Activated CD4-positive, alpha-beta memory T cell treated with anti-CD3 and anti-CD28 coated beads for 36 hours (primary cell): Measurements from ENCODE around the gene CCDC6. TPM values are rescaled to one million over a fixed set of nuclear protein-coding genes. Genes with fewer than 3 reads are reported as not detected.

Source experiments
- CTCF ChIA-PET: fragments of 350-600 bp; sonication (Branson Sonifier 250); formaldehyde crosslinking; loops from one replicate; lab custom pipeline; 2021; ENCODE audit warnings: antibody characterized with exemption, inconsistent platforms; lab: Charles Lee
- POLR2A ChIA-PET: fragments of 350-600 bp; sonication (Branson Sonifier 250); formaldehyde crosslinking; loops from one replicate; lab custom pipeline; 2021; ENCODE audit warnings: antibody characterized with exemption; lab: Charles Lee
- DNase-seq: peaks from one replicate; pipeline ENCODE4 v3.0.0-alpha.2; 2020
- H3K27ac Mint-ChIP-seq: one replicate; pipeline ENCODE4 v1.8.0; 2021; ENCODE audit warnings: mixed read lengths
- H3K27me3 Mint-ChIP-seq: one replicate; pipeline ENCODE4 v1.8.0; 2021; ENCODE audit warnings: mixed read lengths
- H3K36me3 Mint-ChIP-seq: one replicate; pipeline ENCODE4 v1.8.0; 2021; ENCODE audit warnings: mixed read lengths
- H3K4me1 Mint-ChIP-seq: one replicate; pipeline ENCODE4 v1.8.0; 2021; ENCODE audit warnings: low read depth, mixed read lengths
- H3K4me3 Mint-ChIP-seq: one replicate; pipeline ENCODE4 v1.8.0; 2021; ENCODE audit warnings: mild to moderate bottlenecking, mixed read lengths
- H3K9me3 Mint-ChIP-seq: one replicate; pipeline ENCODE4 v1.8.0; 2021; ENCODE audit warnings: mixed read lengths
- intact Hi-C: fragments of 100-400 bp; cut with micrococcal nuclease; formaldehyde crosslinking; loops from one replicate; pipeline ENCODE4 v1.15.1; 2023
- total RNA-seq, 2 experiments: library from RNA; stranded (reverse); gene quantifications; one replicate each; pipeline ENCODE4 v1.2.3, GENCODE V29; 2021

Gene CCDC6
- total RNA-seq, 2 experiments from 2014 or later: 49.1 to 51.5 TPM

DNA sequence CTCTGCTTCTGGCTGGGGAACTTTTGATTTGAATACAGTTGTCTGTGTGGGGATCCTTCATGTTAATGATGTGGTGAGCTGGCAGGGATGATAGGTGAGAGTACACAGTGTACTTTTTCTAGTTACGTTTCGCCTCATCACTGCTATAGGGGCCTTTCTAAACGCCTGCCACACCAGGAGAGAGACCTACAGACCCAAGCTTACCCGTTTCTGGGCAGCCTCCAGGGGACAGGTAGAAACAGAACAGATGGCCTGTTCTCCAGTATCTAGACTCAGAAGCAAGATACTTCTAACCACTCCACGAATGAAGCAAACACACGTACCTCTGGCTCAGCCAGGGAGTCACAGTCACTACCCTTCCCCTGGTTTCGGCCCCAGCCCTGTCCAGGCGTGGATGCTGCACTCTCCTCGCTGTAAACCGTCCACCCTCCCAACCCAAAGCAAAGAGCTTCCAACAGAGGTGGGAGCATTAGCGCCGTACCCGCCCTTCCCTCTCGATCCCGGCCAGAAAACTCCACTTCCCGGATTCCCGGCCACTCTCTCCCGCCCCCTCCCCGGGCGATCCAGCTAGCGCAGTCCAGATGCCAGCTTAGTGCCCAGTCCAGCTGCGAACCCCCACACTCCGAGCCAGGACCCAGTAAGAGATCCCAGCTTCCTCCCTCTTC lies 1.2 kb downstream of the CCDC6 start:
- Mint-ChIP-seq H3K4me3 (peak overlapping the region; percentile 91), H3K4me1 (peaks cover 68% of the 10 kb centered on the region), H3K9me3 (no peaks in the 10 kb centered on the region), H3K36me3 (peaks cover 34% of the 10 kb centered on the region), H3K27me3 (no peaks in the 10 kb centered on the region), H3K27ac (peak overlapping the region; percentile 96)
- peak; percentile 80 for DNase-seq
- POLR2A ChIA-PET: interaction anchor here (0.8 to 4.6 kb wide), 16 partner anchors 10 to 873 kb away, joined by 3 to 47 read pairs (median 4); partner anchors contain the start of genes CDK1 and SLC16A9
- CTCF ChIA-PET: interaction anchor here (0.8 to 5.5 kb wide), 10 partner anchors 17 to 279 kb away, joined by 3 to 69 read pairs (median 5); no protein-coding TSS in a partner anchor
- intact Hi-C loops: loop anchor here (1.0 to 10.0 kb wide), 9 partner anchors 18 to 2000 kb away; partner anchors contain the start of genes ARID5B, CDK1, SLC16A9 and TFAM

DNA sequence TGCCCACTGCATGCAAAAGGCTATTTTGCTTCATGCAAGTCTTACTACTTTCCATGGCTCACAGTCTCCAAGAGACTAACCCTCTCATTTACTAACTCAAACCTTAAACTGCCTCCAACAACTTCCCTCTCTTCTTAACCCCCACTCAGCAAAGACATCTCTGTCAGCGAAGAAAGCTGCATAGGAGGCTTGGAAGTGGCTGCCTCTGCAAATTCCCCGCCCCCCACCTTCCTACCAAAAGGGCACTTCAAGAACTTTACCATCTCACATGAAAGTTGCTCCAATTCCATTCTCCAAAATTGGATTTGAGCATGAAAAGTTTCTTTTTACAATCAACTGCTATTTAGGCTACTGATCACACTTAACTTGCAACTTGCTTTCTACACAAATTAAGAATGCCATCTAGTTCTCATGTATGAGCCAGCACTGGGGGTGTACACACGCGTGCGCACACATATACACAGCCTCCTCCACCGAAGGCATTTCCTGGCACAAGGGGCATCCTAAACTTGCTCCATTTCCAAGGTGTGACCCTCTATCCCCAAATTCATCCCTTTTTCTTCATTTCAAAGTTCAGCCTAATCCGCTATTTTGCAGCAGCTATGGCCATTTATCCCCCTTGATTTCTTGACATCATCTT lies 1.8 kb downstream of the CCDC6 start:
- ChIA-PET POLR2A (interaction anchor here (0.8 to 4.6 kb wide), 11 partner anchors 9 to 76 kb away, joined by 3 to 47 read pairs (median 6); no protein-coding TSS in a partner anchor), CTCF (interaction anchor here (0.8 to 5.5 kb wide), 7 partner anchors 16 to 278 kb away, joined by 3 to 69 read pairs (median 5); no protein-coding TSS in a partner anchor)
- H3K36me3 Mint-ChIP-seq: peaks cover 38% of the 10 kb centered on the region
- H3K27ac Mint-ChIP-seq: peak overlapping the region; percentile 96
- no peak for DNase-seq
- intact Hi-C loops: loop anchor here (1.0 to 10.0 kb wide), 9 partner anchors 17 to 2000 kb away; partner anchors contain the start of genes ARID5B, CDK1, SLC16A9 and TFAM
- no peaks in the 10 kb centered on the region for H3K27me3 Mint-ChIP-seq
- H3K9me3 Mint-ChIP-seq: no peaks in the 10 kb centered on the region
- H3K4me3 Mint-ChIP-seq: peak overlapping the region; percentile 91
- H3K4me1 Mint-ChIP-seq: peaks cover 71% of the 10 kb centered on the region

DNA sequence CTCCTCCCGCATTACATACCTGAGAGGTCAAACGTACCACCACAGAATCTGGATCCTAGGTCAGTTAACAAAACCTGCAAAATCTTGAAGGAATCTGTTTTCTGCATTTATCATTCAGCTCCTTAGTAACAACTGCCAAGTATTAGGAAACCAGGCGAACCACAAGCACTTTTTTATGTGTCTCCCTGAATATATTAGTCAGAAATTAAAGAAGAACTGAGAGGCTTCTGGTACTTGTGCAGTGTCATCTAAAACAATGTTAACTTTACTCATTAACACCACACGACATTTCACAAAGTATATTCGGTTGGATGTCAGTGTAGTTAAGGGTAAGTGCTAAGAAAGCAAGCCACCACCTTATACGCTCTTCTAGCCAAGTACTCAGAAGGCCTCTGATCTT lies 2.5 kb downstream of the CCDC6 start:
- CTCF ChIA-PET: interaction anchor here (1.1 kb wide), 1 partner anchor 39 kb away, joined by 3 read pairs; no protein-coding TSS in a partner anchor
- H3K27me3 Mint-ChIP-seq: no peaks in the 10 kb centered on the region
- intact Hi-C loops: loop anchor here (2.0 to 10.0 kb wide), 3 partner anchors 195 to 2001 kb away; partner anchors contain the start of genes ARID5B and SLC16A9
- no peaks in the 10 kb centered on the region for H3K9me3 Mint-ChIP-seq
- peak overlapping the region; percentile 91 for H3K4me3 Mint-ChIP-seq
- POLR2A ChIA-PET: interaction anchor here (0.7 to 0.9 kb wide), 3 partner anchors 16 to 19 kb away, joined by 3 to 4 read pairs (median 4); no protein-coding TSS in a partner anchor
- peak overlapping the region; percentile 96 for H3K27ac Mint-ChIP-seq
- peaks cover 39% of the 10 kb centered on the region for H3K36me3 Mint-ChIP-seq
- no peak for DNase-seq
- H3K4me1 Mint-ChIP-seq: peaks cover 75% of the 10 kb centered on the region

DNA sequence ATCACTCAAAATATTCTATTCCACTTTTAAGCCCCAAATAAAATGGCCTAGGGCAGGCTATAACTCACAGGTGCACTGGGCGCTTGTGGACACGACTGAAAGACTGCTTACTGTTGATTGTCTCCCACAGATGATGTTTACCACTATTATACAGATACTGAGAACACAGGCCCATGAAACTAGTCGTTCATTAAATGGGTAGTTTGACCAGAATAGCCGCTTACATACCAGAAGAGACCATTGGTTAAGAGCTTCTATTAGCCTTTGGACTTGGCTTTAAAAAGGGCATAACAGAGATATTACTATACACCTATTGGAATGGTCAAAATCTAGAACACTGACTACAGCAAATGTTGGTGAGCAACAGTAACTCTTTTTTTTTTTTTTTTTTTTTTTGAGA lies 4.3 kb downstream of the CCDC6 start:
- intact Hi-C loops: loop anchor here (10.0 kb wide), 2 partner anchors 763 to 2003 kb away; partner anchors contain the start of gene ARID5B
- POLR2A ChIA-PET: interaction anchor here (0.5 to 1.9 kb wide), 2 partner anchors 14 to 36 kb away, joined by 3 to 6 read pairs; no protein-coding TSS in a partner anchor
- CTCF ChIA-PET: interaction anchor here (0.7 to 1.3 kb wide), 2 partner anchors 29 to 37 kb away, joined by 3 read pairs; no protein-coding TSS in a partner anchor
- H3K9me3 Mint-ChIP-seq: no peaks in the 10 kb centered on the region
- peaks cover 71% of the 10 kb centered on the region for H3K4me1 Mint-ChIP-seq
- H3K36me3 Mint-ChIP-seq: peaks cover 39% of the 10 kb centered on the region
- no peaks in the 10 kb centered on the region for H3K27me3 Mint-ChIP-seq
- DNase-seq: no peak
- no peak overlapping the region for H3K27ac Mint-ChIP-seq
- H3K4me3 Mint-ChIP-seq: no peak overlapping the region

DNA sequence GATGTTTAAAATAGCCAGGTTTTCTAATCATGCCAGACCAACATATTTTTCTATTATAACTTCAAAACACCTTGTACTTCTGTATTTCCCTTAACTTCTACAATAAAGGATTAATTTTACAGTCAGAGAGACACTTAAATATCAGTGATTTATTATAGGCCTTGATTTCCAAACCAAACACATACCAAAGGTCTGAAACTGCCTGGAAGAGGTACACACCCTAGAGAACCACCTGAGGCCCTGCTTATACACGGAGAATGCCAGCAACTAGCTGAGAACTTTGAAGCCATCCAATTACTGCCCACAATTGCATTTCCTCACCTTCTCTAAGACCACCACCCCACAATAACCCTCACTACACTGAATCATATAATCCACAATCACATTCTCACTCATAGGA lies 4.9 kb downstream of the CCDC6 start:
- peaks cover 39% of the 10 kb centered on the region for H3K36me3 Mint-ChIP-seq
- ChIA-PET POLR2A (interaction anchor here (1.9 kb wide), 1 partner anchor 14 kb away, joined by 6 read pairs; no protein-coding TSS in a partner anchor), CTCF (interaction anchor here (0.7 to 1.3 kb wide), 2 partner anchors 28 to 37 kb away, joined by 3 read pairs; no protein-coding TSS in a partner anchor)
- peaks cover 73% of the 10 kb centered on the region for H3K4me1 Mint-ChIP-seq
- no peaks in the 10 kb centered on the region for H3K9me3 Mint-ChIP-seq
- H3K27me3 Mint-ChIP-seq: no peaks in the 10 kb centered on the region
- intact Hi-C loops: loop anchor here (10.0 kb wide), 2 partner anchors 763 to 2003 kb away; partner anchors contain the start of gene ARID5B
- no peak overlapping the region for H3K27ac Mint-ChIP-seq
- no peak for DNase-seq
- no peak overlapping the region for H3K4me3 Mint-ChIP-seq

DNA sequence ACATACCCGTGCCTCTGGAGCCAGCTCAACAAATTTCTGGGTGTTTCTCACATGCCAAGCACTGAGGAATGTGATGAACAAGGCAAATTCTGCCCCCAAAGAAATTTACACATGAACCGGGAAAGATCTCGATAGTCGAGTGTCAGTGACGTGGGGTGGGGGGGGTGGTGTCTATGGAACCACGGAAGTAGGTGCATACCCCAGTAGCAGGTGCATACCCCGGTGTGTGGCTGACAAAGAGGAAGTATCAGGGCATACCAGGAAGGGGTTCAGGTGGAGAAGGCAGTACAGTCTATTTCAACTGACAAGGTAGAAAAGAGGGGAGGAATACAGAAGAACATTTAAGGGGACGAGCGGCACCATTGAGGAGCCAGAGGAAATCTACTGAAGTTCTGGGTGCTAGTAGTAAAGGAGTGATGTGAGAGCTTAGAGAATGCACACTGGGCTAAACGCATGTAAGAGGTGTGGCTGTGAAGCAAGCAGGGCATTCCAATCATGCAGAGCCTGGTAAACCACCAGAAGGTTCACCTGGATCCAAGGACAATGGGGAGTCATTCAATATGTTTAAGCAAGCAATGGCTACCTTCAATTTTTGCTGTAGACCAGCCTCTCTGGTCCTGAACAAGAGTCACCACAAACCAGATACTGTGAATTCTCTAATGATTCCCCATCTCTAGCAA lies 6.2 kb downstream of the CCDC6 start:
- no peak for DNase-seq
- Mint-ChIP-seq H3K9me3 (no peaks in the 10 kb centered on the region), H3K27me3 (no peaks in the 10 kb centered on the region), H3K36me3 (peaks cover 36% of the 10 kb centered on the region), H3K4me1 (peaks cover 84% of the 10 kb centered on the region), H3K4me3 (no peak overlapping the region), H3K27ac (no peak overlapping the region)
- intact Hi-C loops: loop anchor here (10.0 kb wide), 2 partner anchors 765 to 2005 kb away; partner anchors contain the start of gene ARID5B
- ChIA-PET CTCF (no interaction called here), POLR2A (interaction anchor here (1.9 kb wide), 1 partner anchor 12 kb away, joined by 6 read pairs; no protein-coding TSS in a partner anchor)

DNA sequence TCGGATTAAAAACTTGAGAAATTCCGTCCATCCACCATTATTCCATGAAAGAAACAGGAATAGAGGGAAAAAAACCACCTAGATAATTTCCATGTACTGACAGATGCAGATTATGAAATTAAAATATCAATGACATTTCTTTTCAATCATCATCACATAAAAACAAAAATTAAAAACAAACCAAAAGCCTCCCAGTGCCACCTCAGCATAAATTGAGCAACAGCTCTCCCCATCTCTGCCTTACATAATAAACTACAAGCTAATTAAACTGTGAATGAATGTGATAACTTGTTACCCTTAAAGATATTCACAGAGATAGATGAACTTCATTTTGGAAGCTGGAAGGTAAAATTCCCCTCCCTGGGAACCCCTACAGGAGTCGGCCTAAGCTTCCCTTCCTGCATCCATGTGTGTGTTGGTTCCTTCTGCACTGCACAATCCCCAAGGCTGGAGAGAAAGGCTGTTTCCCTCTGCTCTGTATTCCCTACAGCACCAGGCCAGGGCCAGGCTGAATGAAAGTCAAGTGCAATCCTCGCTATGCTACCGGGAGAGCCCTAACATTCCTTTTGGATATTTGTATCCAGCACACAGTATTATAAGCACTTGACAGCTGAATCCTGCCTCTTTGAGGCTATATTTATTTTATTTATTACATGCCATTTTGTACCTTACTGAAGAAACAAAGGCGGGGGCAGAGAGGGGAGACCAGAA lies 8.1 kb downstream of the CCDC6 start:
- intact Hi-C loops: no loop called here
- Mint-ChIP-seq H3K27me3 (no peaks in the 10 kb centered on the region), H3K36me3 (peaks cover 26% of the 10 kb centered on the region), H3K27ac (no peak overlapping the region), H3K4me1 (peaks cover 80% of the 10 kb centered on the region), H3K4me3 (no peak overlapping the region), H3K9me3 (no peaks in the 10 kb centered on the region)
- DNase-seq: no peak
- ChIA-PET CTCF (interaction anchor here (1.0 kb wide), 1 partner anchor 8 kb away, joined by 3 read pairs; the partner anchor contains the start of gene CCDC6), POLR2A (interaction anchor here (1.4 kb wide), 1 partner anchor 19 kb away, joined by 4 read pairs; no protein-coding TSS in a partner anchor)

DNA sequence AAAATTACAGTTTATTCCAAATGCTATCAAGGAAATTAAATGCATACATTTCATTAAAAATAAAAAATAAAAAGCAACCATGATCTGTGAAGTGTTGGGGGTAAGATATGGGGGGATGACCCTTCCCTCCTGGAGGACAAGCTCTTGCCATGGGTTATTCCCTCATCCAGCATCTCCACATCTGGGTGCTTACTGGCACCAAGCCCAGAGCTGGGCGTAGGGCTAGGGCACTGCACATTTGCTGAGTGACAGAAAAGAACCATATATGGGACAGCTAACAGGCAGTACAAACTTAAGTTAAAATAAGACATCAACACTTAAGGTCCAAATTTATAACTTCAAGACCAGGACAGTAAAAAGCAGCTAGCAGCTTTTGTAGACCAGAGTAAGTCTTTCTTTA lies 10.2 kb downstream of the CCDC6 start:
- CTCF ChIA-PET: interaction anchor here (1.3 to 1.6 kb wide), 2 partner anchors 15 to 31 kb away, joined by 3 to 6 read pairs; no protein-coding TSS in a partner anchor
- Mint-ChIP-seq H3K4me3 (no peak overlapping the region), H3K36me3 (peaks cover 10% of the 10 kb centered on the region), H3K27ac (no peak overlapping the region), H3K27me3 (no peaks in the 10 kb centered on the region), H3K4me1 (peaks cover 81% of the 10 kb centered on the region), H3K9me3 (no peaks in the 10 kb centered on the region)
- DNase-seq: no peak
- intact Hi-C loops: no loop called here
- POLR2A ChIA-PET: no interaction called here

DNA sequence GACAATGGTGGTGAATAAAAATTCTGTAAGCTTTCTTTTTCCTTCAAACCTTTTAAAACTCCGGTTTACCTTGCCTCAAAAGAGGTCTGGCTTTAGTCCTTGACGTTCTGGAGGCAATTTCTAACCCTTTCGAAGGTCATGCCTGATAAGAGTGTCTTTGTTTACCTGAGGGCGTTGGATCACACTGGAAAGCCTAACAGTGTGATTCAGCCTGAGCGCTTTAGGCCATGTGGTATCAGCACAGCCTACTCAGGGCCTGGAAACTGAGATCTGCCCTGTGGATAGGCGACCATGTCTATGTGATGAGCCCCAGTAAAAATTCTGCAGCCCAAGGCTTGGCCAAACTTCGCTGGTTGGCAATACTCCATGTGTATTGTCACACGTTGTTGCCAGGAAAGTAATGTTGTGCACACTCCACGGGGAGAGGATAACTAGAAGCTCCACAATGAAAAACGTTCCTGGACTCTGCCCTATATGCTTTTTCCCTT lies 10.7 kb downstream of the CCDC6 start:
- CTCF ChIA-PET: interaction anchor here (1.3 to 1.6 kb wide), 2 partner anchors 14 to 31 kb away, joined by 3 to 6 read pairs; no protein-coding TSS in a partner anchor
- intact Hi-C loops: no loop called here
- POLR2A ChIA-PET: interaction anchor here (1.0 kb wide), 1 partner anchor 10 kb away, joined by 6 read pairs; no protein-coding TSS in a partner anchor

DNA sequence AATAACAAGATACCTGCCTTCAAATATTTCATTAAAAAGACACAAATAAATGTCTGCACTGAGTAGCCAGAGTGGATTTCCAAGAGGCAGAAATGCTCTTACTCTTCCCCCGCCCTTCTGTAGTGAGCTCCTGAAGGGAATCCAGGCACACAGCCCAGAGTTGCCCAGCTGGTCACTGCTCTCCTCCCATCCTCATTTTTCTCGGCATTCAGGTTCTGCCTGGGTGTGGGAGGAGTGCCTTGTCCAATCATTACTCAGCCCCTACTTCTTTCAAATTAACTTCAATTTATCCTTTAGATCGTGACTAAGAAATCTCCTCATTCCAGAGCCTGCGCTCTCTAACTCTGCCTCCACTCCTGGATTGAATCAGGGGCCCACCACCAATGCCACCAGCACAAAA lies 12.2 kb downstream of the CCDC6 start:
- CTCF ChIA-PET: no interaction called here
- intact Hi-C loops: no loop called here
- Mint-ChIP-seq H3K4me3 (no peak overlapping the region), H3K36me3 (peaks cover 13% of the 10 kb centered on the region), H3K27me3 (no peaks in the 10 kb centered on the region), H3K9me3 (no peaks in the 10 kb centered on the region), H3K27ac (no peak overlapping the region), H3K4me1 (peaks cover 75% of the 10 kb centered on the region)
- POLR2A ChIA-PET: no interaction called here
- no peak for DNase-seq

More for the DNA sequence above, 10.7 kb downstream of the CCDC6 start:
- DNase-seq: no peak
- Mint-ChIP-seq H3K27ac (no peak overlapping the region), H3K36me3 (peaks cover 9% of the 10 kb centered on the region), H3K9me3 (no peaks in the 10 kb centered on the region), H3K4me1 (peaks cover 78% of the 10 kb centered on the region), H3K4me3 (no peak overlapping the region), H3K27me3 (no peaks in the 10 kb centered on the region)
